Glomerular endothelial cell (primary cell): ENCODE data around the gene GHR. TPM values are rescaled to one million over a fixed set of nuclear protein-coding genes. Genes with fewer than 3 reads are reported as not detected.

Source experiments
- DNase-seq: peaks from one replicate; pipeline ENCODE4 v3.0.0-alpha.2; 2011; ENCODE audit warnings: low read depth, low spot score; ENCODE audit errors: extremely low read depth
- total RNA-seq: library from RNA; depleted of rRNA; stranded (reverse); fragments of >200 nt; gene quantifications from 2 replicates; pipeline ENCODE4 v1.2.3, GENCODE V29; 2015

The GHR gene
- 0.35 and 1.8 TPM in 2 replicates for total RNA-seq

DNA sequence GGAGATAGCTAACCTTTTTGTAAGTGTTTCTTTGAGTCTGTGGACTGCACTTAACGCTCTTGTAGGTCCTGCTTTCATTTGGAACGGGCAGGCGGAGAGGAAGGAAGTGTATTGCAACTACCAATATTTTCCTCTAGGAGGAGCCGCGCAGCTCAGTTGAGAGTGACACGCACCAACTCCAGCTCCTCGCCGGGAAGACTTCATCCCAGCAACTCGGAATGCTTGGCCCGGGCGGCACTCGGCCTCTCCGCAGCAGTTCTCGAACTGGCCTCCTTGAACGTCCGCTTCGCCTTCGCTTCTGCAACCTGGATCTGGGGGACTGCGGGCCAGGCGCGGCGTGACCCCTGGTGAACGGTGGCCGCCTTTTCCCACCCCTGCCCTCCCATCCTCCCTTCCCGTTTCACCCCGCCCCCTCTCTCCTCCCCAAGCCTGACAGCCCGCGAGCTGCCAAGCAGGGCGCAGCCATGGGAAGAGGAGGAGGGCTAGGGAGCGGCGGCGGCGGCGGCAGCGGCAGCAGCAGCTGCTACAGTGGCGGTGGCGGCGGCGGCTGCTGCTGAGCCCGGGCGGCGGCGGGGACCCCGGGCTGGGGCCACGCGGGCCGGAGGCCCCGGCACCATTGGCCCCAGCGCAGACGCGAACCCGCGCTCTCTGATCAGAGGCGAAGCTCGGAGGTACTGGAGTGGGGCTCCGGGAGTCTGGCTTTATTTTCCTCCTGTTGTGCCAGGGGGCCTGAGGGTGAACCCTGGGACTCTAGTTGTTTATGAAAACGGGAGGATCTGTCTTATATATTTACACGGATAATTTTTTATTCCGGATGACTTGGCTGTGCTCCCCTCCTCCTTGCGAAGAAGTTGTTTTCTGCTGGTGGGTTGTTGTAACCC lies at the start of gene GHR:
GHR (plus strand) TSS at position 155 of the 881 bp plus-strand sequence. CDS start 142,436 bp downstream, outside the sequence.
- DNase-seq: peak; percentile 45

- no peak for DNase-seq
Measured at GRCh38 chr5:42374679-42375273, 48.5 kb upstream of the GHR start.

DNA sequence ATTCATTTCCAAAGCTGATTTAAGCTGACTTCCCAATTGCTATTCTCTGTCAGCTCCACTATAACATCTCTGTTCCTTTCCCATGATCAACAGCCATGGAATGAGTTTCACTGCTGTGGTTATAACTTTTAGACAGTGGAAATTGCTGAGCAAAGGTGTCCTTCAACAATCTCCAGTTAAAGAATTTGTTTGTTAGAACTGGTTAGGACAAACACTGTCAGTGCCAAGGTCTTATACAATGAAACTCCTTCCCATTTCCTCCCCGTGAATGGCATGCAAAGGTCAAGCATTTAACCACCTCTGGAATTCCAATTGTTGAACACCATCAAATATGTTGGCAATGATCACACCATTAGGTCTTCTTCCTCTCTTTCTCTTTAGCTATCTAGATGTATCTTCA lies 45.7 kb upstream of the GHR start:
- no peak for DNase-seq

GRCh38 chr5:42381973-42382372 lies 41.3 kb upstream of the GHR start:
- DNase-seq: no peak

GRCh38 chr5:42387563-42387962 lies 35.7 kb upstream of the GHR start:
- DNase-seq: no peak

DNA sequence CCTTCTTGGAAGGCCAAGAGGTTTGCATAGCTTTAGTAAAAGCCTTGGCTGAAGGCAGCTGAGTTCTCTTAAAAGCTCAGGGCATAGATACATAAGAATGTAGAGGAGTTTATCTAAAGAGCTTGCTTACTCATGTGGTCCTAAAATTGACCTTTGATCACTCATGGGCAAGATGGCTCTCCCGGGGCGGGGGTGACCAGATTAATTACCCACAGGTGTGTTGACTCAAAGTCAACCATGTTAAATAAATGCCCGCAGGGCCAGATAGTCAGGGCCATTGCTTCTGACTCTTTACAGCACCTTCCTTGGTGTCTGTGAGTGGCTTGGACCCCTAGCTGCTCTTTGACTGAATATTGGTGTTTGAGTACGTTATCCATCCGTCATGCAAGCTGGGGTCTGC lies 33.1 kb upstream of the GHR start:
- no peak for DNase-seq

DNA sequence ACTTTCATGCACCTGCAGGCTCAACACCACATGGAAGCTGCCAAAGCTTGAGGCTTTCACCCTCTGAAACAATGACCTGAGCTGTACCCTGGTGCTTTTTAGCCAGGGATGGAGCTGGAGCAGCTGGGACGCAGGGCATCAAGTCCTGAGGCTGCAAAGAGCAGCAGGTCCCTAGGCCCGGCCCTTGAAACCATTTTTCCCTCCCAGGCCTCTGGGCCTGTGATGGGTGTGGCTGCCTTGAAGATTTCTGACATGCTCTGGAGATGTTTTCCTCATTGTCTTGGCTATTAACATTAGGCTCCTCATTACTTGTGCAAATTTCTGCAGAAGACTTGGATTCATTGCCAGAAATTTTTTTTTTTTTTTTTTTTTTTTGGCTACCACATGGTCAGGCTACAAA lies 30.3 kb upstream of the GHR start:
- no peak for DNase-seq

DNA sequence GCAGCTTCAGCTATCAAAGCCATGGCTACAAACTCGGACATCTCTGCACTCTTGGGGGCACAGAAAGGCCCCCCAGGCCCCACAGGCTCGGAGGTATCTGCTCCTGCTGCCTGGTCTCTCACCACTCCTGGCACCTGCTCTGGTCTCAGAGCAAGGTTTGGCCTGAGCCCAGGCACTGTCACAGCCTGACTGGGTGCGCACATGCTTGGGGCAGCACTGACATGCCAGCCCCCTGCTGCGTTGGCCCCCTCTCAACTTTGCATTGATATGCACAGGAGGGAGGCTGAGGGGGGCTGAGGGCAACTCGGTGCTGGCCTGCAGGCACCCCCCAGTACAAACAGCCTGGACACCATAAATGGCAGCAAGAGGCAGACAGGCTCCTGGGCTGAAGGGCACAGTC lies 27.1 kb upstream of the GHR start:
- no peak for DNase-seq

- no peak for DNase-seq
Measured at GRCh38 chr5:42397267-42397666, 26.0 kb upstream of the GHR start.

- DNase-seq: no peak
Measured at GRCh38 chr5:42399702-42400101, 23.5 kb upstream of the GHR start.

DNA sequence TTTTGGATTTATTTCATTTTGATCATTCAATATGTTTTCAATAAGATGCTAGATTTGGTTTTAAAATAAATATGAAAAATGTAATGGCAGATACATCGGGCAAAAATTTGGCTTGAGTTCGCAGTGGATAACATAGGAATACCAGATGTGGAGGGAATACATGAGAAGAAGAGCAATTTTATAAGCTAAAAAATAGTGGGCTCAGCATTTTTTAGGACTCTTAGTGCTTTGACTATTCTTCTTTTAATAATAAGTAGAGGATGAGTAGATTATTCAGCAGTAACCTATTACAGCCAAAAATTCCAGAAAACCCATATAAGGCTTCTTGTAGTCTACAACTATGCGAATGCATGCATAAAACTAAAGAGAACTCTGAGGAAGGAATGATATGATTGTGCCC lies 22.8 kb upstream of the GHR start:
- DNase-seq: no peak

- DNase-seq: no peak
Measured at GRCh38 chr5:42403236-42403635, 20.0 kb upstream of the GHR start.

- DNase-seq: no peak
Measured at GRCh38 chr5:42404366-42404765, 18.9 kb upstream of the GHR start.

GRCh38 chr5:42419294-42419693 lies 3.9 kb upstream of the GHR start:
- no peak for DNase-seq

- no peak for DNase-seq
Measured at GRCh38 chr5:42422656-42423280, 471 bp upstream of the GHR start.

DNA sequence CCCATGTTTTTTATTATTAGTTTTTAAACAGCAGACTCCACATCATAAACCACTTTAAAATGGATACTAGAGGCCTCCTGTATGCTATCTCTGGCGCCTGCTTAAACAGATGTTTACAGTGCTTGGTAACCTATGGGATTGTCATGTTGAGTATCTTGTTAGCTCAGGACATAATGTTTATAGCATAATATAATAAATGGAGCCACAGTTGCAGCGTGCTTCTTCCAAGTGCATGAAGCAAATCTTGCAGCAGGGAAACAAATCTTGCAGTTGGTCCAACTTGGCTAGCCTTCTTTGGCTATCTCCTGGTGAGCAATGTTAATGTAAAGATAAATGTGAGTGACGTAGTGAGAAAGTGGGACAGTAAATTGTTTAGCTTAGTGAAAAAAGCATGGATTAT lies 2.8 kb downstream of the GHR start:
- DNase-seq: no peak

DNA sequence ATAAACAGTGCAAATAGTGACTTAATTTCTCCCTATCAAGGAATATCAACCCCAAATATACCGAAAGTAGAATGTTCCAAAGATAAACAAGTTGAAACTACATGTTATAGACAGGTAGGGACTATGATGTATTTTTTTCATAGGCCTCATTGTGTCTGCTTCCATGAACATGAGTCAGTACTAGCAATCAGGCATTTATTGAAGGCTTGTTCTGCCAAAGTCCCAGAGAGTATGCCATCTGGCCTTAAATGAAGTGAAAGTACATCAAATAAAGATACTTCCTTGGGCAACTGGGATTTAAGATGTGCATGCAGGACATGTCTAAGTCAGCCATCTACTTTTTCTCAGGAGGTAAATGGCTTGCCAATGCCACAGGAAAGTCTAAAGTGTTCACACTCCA lies 6.5 kb downstream of the GHR start:
- DNase-seq: no peak

- no peak for DNase-seq
Measured at GRCh38 chr5:42434047-42434724, 10.9 kb downstream of the GHR start.

DNA sequence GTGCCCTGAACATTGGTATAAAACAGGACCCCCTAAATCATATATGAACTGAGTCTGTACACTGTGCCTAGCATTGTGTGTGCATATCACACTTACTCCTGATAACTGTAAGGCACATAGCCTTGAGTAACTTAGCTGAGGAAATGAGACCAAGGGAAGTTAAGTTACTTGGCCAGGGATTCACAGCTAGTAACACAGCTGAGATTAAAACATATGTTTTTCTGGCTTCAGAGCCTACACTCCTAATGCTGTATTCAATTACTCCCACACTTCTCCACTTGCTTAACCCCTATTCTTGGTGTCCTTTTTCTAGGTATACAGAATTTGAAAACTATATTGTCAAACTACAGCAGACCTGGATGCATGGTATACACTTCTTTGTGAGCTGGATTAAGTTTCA lies 12.8 kb downstream of the GHR start:
- no peak for DNase-seq

- no peak for DNase-seq
Measured at GRCh38 chr5:42454216-42454995, 31.2 kb downstream of the GHR start.

DNA sequence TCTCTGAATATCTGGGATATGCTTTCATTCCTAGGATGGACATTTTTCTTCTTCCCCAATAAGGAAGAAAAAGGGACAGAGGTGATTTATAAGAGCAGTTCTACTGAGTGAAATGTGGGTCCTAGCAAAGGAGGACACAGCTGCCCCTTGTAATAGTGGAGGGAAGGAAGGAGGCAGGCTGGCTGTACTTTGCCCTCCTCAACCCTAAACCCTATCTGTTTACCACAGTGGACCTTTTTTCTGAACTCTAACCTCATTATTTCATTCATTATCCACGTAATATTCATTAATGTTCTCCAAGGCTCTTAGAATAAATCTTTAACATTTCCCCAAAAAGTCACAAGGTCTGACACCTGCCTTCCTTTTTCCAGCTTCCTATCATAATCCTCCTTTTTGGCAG lies 37.8 kb downstream of the GHR start:
- no peak for DNase-seq
